ENCODE data around the gene TMEM201.

GRCh38 chr1:9658199-9658598 lies 69.5 kb downstream of the TMEM201 start:
- TF ChIP-seq, protein P1, sequence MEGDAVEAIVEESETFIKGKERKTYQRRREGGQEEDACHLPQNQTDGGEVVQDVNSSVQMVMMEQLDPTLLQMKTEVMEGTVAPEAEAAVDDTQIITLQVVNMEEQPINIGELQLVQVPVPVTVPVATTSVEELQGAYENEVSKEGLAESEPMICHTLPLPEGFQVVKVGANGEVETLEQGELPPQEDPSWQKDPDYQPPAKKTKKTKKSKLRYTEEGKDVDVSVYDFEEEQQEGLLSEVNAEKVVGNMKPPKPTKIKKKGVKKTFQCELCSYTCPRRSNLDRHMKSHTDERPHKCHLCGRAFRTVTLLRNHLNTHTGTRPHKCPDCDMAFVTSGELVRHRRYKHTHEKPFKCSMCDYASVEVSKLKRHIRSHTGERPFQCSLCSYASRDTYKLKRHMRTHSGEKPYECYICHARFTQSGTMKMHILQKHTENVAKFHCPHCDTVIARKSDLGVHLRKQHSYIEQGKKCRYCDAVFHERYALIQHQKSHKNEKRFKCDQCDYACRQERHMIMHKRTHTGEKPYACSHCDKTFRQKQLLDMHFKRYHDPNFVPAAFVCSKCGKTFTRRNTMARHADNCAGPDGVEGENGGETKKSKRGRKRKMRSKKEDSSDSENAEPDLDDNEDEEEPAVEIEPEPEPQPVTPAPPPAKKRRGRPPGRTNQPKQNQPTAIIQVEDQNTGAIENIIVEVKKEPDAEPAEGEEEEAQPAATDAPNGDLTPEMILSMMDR (IDR thresholded peaks at IDR 0.05), result no peak
- TF ChIP-seq POLR2A (IDR thresholded peaks at IDR 0.05) (no peak), POLR2AphosphoS5 (IDR thresholded peaks at IDR 0.05) (no peak)
